B cell (primary cell): ENCODE results near the gene DIABLO. TPM values are rescaled to one million over a fixed set of nuclear protein-coding genes. Genes with fewer than 3 reads are reported as not detected.

Experiments
- ATAC-seq: fragments of 200-7000 bp; cut with Tn5 transposase; one replicate; pipeline ENCODE4 v1.10.0; 2021; ENCODE audit warnings: low read depth, mild to moderate bottlenecking, moderate number of reproducible peaks, moderate library complexity
- CTCF ChIA-PET: fragments of 350-600 bp; sonication (Branson Sonifier 250); formaldehyde crosslinking; loops from one replicate; lab custom pipeline; 2021; ENCODE audit warnings: antibody characterized with exemption, inconsistent platforms; lab: Charles Lee
- POLR2A ChIA-PET: fragments of 350-600 bp; sonication (Branson Sonifier 250); formaldehyde crosslinking; loops from one replicate; lab custom pipeline; 2021; ENCODE audit warnings: antibody characterized with exemption; lab: Charles Lee
- DNase-seq: peaks from one replicate; pipeline ENCODE4 v3.0.0; 2013
- H2AFZ ChIP-seq: 2 replicates; pipeline ENCODE4 v1.6.1; 2012; ENCODE audit warnings: mild to moderate bottlenecking, low read depth, low read length; ENCODE audit not compliant: insufficient read depth, poor library complexity, severe bottlenecking
- H3K27ac ChIP-seq, 2 donors: 1 replicate in 1 of 2; 2 replicates in 1 of 2; pipeline ENCODE4 v1.5.1; 2012 to 2013; ENCODE audit warnings: low read length in 2 of 2, mild to moderate bottlenecking in 2 of 2, moderate library complexity in 1 of 2
- H3K27me3 ChIP-seq, 4 experiments: fragments of 200-600 bp in 1 of 4; sonication (generic) in 1 of 4; replicated peaks in 1 of 4; 1 replicate in 2 of 4; 2 replicates in 2 of 4; pipeline versions ENCODE4 v1.6.1 to v1.7.0; 2013 to 2016; ENCODE audit warnings: low read length in 3 of 4, mild to moderate bottlenecking in 2 of 4, mixed read lengths in 1 of 4, moderate library complexity in 1 of 4; ENCODE audit not compliant: insufficient read depth in 4 of 4, control insufficient read depth in 3 of 4; ENCODE audit errors: control extremely low read depth in 1 of 4
- H3K36me3 ChIP-seq, 2 experiments: replicated peaks in 1 of 2; 1 replicate in 1 of 2; 2 replicates in 1 of 2; pipeline versions ENCODE4 v1.6.1 to v1.7.1; 2013; ENCODE audit warnings: low read length in 1 of 2; ENCODE audit not compliant: insufficient read depth in 2 of 2, control insufficient read depth in 1 of 2; ENCODE audit errors: control extremely low read depth in 1 of 2, extremely low read depth in 1 of 2
- H3K4me1 ChIP-seq, 2 donors: fragments of 200-600 bp in 1 of 2; sonication (generic) in 1 of 2; 1 replicate in 1 of 2; 2 replicates in 1 of 2; pipeline versions ENCODE4 v1.5.1 to v1.6.1; 2013 to 2017; ENCODE audit warnings: low read length in 2 of 2; ENCODE audit not compliant: control insufficient read depth in 2 of 2, insufficient read depth in 2 of 2
- H3K4me2 ChIP-seq: replicated peaks from 2 replicates; pipeline ENCODE3; 2012; ENCODE audit warnings: mild to moderate bottlenecking, low read depth, low read length; ENCODE audit not compliant: poor library complexity, severe bottlenecking
- H3K4me3 ChIP-seq, 5 experiments: fragments of 200-600 bp in 1 of 5; sonication (generic) in 1 of 5; 1 replicate in 3 of 5; 2 replicates in 2 of 5; pipeline versions ENCODE4 v1.5.1 to v1.7.0; 2011 to 2016; ENCODE audit warnings: low read length in 4 of 5, mild to moderate bottlenecking in 4 of 5, low read depth in 2 of 5, control low read depth in 1 of 5, moderate library complexity in 1 of 5; ENCODE audit not compliant: insufficient read depth in 1 of 5; ENCODE audit errors: control extremely low read depth in 1 of 5, extremely low read depth in 1 of 5
- H3K79me2 ChIP-seq: fragments of 200-600 bp; sonication (generic); one replicate; pipeline ENCODE4 v1.6.0; 2016; ENCODE audit warnings: low read length; ENCODE audit not compliant: control insufficient read depth, insufficient read depth
- H3K9ac ChIP-seq: fragments of 200-600 bp; sonication (generic); 2 replicates; pipeline ENCODE4 v1.6.1; 2017; ENCODE audit warnings: mild to moderate bottlenecking, low read length, moderate library complexity
- H3K9me3 ChIP-seq, 3 donors: one replicate each; pipeline versions ENCODE4 v1.6.1 to v1.7.1; 2013; ENCODE audit warnings: low read length in 2 of 3; ENCODE audit not compliant: control insufficient read depth in 2 of 3, insufficient read depth in 1 of 3; ENCODE audit errors: control extremely low read depth in 1 of 3
- H4K20me1 ChIP-seq: 2 replicates; pipeline ENCODE4 v1.6.0; 2012; ENCODE audit warnings: mild to moderate bottlenecking, low read length; ENCODE audit not compliant: insufficient read depth, control insufficient read depth, poor library complexity, severe bottlenecking
- H3K27ac Mint-ChIP-seq: one replicate; pipeline ENCODE4 v1.8.0; 2021; ENCODE audit warnings: mixed read lengths
- H3K27me3 Mint-ChIP-seq: one replicate; pipeline ENCODE4 v1.8.0; 2021; ENCODE audit warnings: mixed read lengths
- H3K4me1 Mint-ChIP-seq: one replicate; pipeline ENCODE4 v1.8.0; 2021; ENCODE audit warnings: mixed read lengths
- H3K4me3 Mint-ChIP-seq: one replicate; pipeline ENCODE4 v1.8.0; 2021; ENCODE audit warnings: mixed read lengths
- H3K9me3 Mint-ChIP-seq: one replicate; pipeline ENCODE4 v1.8.0; 2022; ENCODE audit warnings: mixed read lengths; ENCODE audit not compliant: insufficient read depth
- CTCF ChIP-seq: fragments of 200-600 bp; IDR thresholded peaks from one replicate; pipeline ENCODE4 v1.8.0; 2022; ENCODE audit warnings: antibody characterized with exemption, mild to moderate bottlenecking
- EZH2 ChIP-seq: IDR thresholded peaks from 2 replicates; pipeline ENCODE4 v1.6.1; 2012; ENCODE audit warnings: borderline replicate concordance, low read depth, mild to moderate bottlenecking, moderate library complexity, low read length; ENCODE audit not compliant: insufficient read depth, poor library complexity, severe bottlenecking
- WGBS: methylation state at CpG from one replicate; pipeline ENCODE4 v1.1.5; 2013; ENCODE audit warnings: missing lambda C conversion rate; ENCODE audit not compliant: insufficient coverage; 5-methylcytosine and 5-hydroxymethylcytosine counted together
- intact Hi-C: fragments of 100-400 bp; cut with micrococcal nuclease; formaldehyde crosslinking; loops from one replicate; pipeline ENCODE4 v1.10.0; 2022
- polyA plus RNA-seq: library from polyadenylated mRNA; depleted of rRNA; stranded (reverse); fragments of >200 nt; gene quantifications from 2 replicates; pipeline ENCODE4 v1.2.3, GENCODE V29; 2012
- total RNA-seq, 2 donors: library from RNA; stranded (reverse); fragments of 120-200 nt in 1 of 2; gene quantifications; 1 replicate in 1 of 2; 2 replicates in 1 of 2; pipeline versions ENCODE4 v1.2.3 to v1.2.4, GENCODE V29; 2013 to 2022

The DIABLO gene
- total and polyA plus RNA-seq, 2 donors (not counting 1 experiment from before 2014, with no cell fraction given): 36.8 to 44.6 TPM

DNA sequence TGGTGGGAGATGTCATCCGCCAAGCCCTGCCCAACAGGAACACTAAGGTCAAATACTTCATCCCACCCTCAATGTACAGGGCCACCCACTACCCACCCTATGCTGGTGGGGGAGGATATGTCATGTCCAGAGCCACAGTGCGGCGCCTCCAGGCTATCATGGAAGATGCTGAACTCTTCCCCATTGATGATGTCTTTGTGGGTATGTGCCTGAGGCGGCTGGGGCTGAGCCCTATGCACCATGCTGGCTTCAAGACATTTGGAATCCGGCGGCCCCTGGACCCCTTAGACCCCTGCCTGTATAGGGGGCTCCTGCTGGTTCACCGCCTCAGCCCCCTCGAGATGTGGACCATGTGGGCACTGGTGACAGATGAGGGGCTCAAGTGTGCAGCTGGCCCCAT, 18.9 kb downstream of the DIABLO start:
- no peak for DNase-seq
- H3K9ac ChIP-seq: no peak overlapping the region
- ChIA-PET POLR2A (no interaction called here), CTCF (no interaction called here)
- 100% methylated on average over 4 of the region's 8 CpGs for WGBS
- no peak for ATAC-seq
- H3K4me1 ChIP-seq: peaks cover 13 to 14% of the 10 kb centered on the region in 2 donors
- Mint-ChIP-seq H3K27me3 (peaks cover 11% of the 10 kb centered on the region), H3K27ac (no peak overlapping the region), H3K4me3 (no peak overlapping the region), H3K9me3 (no peaks in the 10 kb centered on the region), H3K4me1 (peaks cover 12% of the 10 kb centered on the region)
- H3K4me3 ChIP-seq: no peak overlapping the region
- no peaks in the 10 kb centered on the region for H3K79me2 ChIP-seq
- TF ChIP-seq EZH2 (no peak), CTCF (no peak)
- H3K9me3 ChIP-seq: peaks cover 0 to 3% (median 0%) of the 10 kb centered on the region in 3 donors
- H3K36me3 ChIP-seq: peaks cover 0 to 36% of the 10 kb centered on the region in 2 experiments
- H3K27ac ChIP-seq: no peak overlapping the region
- no peaks in the 10 kb centered on the region for H4K20me1 ChIP-seq
- H2AFZ ChIP-seq: no peak overlapping the region
- intact Hi-C loops: no loop called here
- no peak overlapping the region for H3K4me2 ChIP-seq
- H3K27me3 ChIP-seq: peaks cover 0 to 28% (median 10%) of the 10 kb centered on the region in 4 experiments

- Histone ChIP-seq H3K4me2 (no peak overlapping the region), H3K4me3 (no peak overlapping the region), H4K20me1 (no peaks in the 10 kb centered on the region), H3K79me2 (no peaks in the 10 kb centered on the region), H3K4me1 (peaks cover 13 to 14% of the 10 kb centered on the region in 2 donors), H3K9me3 (peaks cover 0 to 8% (median 0%) of the 10 kb centered on the region in 3 donors), H2AFZ (no peak overlapping the region), H3K27ac (no peak overlapping the region), H3K27me3 (peaks cover 0 to 34% (median 14%) of the 10 kb centered on the region in 4 experiments), H3K9ac (no peak overlapping the region), H3K36me3 (peaks cover 0 to 31% of the 10 kb centered on the region in 2 experiments)
- ATAC-seq (no peak), DNase-seq (no peak)
- Mint-ChIP-seq H3K9me3 (no peaks in the 10 kb centered on the region), H3K4me1 (peaks cover 12% of the 10 kb centered on the region), H3K4me3 (no peak overlapping the region), H3K27ac (no peak overlapping the region), H3K27me3 (peaks cover 16% of the 10 kb centered on the region)
- POLR2A ChIA-PET: no interaction called here
- 88% methylated on average over 26 of the region's 27 CpGs for WGBS
- intact Hi-C loops: no loop called here
- TF ChIP-seq EZH2 (no peak), CTCF (no peak)
- CTCF ChIA-PET: no interaction called here
These were observed 19.6 kb downstream of the DIABLO start for GRCh38 chr12:122206111-122206881.
